GM12875 (cell line): ENCODE measurements around the gene MAB21L4.

Experiments
- H3K4me3 ChIP-seq: one replicate; pipeline ENCODE4 v1.5.1; 2011; ENCODE audit warnings: low read depth, low read length, control low read depth
- TF ChIP-seq, protein P1 (sequence below): IDR thresholded peaks from 2 replicates; pipeline ENCODE4 v1.5.1; 2011; ENCODE audit warnings: low read depth, mild to moderate bottlenecking, control low read depth, inconsistent platforms, low read length, moderate library complexity, borderline replicate concordance; ENCODE audit not compliant: insufficient read depth

Gene MAB21L4

DNA sequence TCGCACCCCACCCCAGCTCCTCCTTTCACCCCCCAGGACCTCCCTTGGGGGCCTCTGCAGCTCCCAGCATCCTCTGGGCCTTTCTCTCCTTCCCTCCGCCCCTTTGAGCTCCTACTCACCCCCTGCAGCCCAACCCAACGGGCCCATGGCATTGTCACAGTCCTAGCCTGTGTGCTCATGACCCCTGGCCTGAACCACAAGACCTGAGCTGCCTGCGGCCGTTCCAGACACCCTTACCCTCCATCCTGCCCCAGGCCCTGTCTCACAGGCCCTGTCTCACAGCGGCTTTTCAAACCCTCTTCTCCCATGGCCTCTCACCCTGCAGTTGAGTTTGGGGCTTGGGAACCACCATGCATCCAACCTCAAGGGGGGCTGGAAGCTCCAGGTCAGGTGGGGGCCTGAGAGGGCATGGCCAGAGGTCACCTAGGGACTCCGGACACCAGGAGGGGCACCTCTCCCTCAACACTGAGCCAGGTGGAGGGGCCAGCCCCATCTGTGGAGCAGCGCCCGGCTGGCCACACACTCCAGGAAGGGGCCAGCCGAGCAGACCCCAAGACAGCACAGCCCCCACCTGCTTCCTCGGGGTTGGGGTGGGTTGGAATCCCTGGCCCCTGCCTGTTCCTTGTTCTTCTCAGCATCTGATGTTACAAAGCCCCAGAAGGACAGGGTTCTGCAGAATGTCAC, 6.9 kb downstream of the MAB21L4 start:
- TF ChIP-seq, protein P1, sequence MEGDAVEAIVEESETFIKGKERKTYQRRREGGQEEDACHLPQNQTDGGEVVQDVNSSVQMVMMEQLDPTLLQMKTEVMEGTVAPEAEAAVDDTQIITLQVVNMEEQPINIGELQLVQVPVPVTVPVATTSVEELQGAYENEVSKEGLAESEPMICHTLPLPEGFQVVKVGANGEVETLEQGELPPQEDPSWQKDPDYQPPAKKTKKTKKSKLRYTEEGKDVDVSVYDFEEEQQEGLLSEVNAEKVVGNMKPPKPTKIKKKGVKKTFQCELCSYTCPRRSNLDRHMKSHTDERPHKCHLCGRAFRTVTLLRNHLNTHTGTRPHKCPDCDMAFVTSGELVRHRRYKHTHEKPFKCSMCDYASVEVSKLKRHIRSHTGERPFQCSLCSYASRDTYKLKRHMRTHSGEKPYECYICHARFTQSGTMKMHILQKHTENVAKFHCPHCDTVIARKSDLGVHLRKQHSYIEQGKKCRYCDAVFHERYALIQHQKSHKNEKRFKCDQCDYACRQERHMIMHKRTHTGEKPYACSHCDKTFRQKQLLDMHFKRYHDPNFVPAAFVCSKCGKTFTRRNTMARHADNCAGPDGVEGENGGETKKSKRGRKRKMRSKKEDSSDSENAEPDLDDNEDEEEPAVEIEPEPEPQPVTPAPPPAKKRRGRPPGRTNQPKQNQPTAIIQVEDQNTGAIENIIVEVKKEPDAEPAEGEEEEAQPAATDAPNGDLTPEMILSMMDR: no peak
- H3K4me3 ChIP-seq: no peak overlapping the region

DNA sequence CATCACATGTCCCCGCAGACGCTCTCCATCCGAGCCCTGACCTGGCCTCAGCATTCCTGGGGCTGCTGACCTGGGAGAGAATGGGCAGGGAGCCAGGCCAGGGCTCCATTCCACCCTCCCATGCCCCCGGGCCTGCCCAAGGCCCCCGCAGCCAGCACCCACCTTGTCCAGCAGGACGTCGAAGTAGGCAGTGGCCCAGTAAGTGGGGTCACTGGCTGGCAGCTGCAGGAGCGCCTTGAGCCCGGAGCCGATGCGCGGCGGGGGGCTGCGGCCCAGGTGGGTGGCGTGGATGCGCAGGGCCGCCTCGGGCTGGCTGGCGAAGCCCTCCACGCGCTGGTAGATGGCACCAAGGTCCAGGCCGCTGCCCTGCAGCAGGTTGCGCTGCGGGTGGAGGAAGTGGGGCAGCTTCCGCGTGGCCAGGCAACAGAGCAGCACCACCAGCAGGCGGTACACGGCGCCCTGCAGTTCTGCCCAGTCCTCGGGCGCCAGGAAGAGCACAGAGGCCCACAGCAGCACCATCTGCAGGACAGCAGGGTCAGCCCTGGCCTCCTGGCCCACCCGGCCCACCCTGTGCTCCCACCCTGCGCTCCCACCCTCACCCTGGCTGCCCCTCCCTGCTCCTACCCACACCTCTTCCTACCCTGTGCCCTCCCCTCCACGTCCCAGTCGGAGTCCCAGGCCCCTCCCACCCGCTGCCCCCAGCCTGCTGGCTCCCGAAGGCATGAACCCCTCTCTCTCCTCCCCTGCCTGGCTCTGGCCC, 7.6 kb downstream of the MAB21L4 start:
- TF ChIP-seq, protein P1: no peak
- no peak overlapping the region for H3K4me3 ChIP-seq

DNA sequence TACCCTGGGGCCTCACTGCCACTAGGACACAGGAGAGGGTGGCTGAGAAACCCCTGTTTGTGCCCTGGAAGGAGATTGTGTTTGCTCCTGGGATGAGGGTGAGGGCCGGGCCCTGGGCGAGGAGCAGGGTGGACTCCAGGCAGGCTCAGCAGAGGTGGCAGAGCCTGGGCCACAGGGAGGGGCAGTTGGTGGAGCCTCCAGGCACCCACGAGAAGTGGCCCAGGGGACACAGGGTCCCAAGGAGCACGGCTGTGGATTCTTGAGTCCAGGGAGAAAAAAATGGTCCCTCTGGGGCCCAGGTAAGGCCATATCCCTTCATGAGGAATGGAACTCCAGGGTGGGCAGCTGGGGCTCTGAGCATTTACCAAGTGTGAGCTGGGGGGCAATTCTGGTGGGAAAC, 8.3 kb downstream of the MAB21L4 start:
- TF ChIP-seq, protein P1: no peak
- H3K4me3 ChIP-seq: no peak overlapping the region

DNA sequence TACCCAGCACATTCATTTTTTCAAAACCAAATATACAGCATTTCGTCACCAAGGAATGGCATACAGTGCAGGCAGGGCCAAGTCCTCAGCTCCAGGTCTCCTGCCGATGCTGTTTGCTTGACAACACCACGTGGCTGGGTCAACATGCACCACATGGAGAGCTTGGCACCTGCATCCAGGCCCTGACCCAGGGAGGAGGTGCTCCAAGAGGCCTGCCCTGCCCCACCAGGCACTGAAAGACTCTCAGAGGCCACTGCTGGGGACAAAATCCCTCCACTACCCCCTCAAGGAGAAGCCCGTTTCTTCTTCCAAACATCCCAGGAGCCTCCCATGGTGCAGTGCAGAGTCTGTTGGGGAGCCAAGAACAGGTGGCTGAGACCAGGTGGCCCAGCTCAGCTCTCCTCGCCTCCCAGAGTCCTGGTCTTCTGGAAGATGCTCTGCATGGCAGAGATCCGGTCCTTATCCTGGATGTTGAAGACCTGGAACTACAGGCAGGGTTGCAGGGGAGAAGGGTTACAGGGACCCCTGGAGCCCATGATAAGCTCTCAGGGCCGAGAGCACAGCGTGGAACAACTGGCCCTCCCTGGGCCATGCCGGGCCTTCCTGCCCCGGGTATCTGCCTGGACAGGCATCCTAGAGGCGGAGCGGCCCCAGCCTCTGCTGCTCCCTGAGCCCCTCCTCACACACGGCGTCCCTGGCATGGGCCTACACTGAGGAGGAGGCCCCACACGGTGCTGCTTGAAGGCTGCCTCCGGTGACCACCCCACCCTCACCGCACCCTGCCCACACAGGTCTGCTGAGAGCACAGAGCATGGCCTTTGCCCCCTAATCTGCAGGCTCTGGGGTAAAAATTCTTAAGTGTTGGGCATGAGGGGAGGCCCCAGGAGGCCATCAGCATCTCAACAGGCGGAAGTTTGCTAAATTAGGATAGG, 9.0 kb downstream of the MAB21L4 start:
- TF ChIP-seq, protein P1: no peak
- H3K4me3 ChIP-seq: no peak overlapping the region

DNA sequence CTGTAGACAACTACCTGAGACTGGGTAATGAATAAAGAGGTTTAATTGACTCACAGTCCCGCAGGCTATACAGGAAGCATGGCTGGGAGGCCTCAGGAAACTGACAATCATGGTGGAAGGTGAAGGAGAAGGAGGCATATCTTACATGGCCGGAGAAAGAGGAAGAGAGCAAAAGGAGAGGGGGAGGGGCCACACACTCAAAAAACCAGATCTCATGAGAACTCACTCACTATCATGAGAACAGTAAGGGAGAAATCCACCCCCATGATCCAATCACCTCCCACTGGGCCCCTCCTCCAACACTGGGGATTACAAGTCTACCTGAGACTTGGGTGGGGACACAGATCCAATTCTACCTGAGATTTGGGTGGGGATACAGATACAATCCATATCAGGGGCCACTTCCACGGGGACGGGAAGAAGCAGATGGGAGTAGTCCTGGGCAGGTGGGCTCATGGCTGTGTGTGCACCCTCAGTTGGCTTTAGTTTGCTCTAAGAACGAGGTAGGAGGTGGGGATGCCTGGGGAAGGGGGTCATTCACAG, 9.9 kb downstream of the MAB21L4 start:
- H3K4me3 ChIP-seq: no peak overlapping the region
- TF ChIP-seq, protein P1: no peak

DNA sequence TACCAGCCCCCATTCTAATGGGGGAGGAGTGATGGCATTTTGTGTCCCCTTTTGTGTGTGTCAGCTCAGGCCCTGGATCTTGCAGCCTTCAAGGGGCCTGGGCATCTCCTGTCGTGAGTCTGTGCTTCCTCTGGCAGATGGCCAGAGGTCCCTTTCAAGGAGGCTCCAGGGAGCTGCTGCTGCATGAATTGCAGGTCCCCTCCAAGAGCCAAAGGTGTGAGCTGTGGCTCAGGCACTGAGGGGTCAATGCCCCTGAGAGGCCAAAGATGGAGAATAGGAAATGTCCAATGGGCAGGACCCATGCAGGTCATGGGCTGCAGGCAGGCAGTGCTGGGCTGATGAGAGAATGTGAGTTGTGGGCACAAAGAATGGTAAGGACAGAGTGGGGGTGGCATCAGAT, 10.4 kb downstream of the MAB21L4 start:
- no peak overlapping the region for H3K4me3 ChIP-seq
- TF ChIP-seq, protein P1: no peak
